K562 (cell line): Measurements from ENCODE around the gene RNF6. TPM values are rescaled to one million over a fixed set of nuclear protein-coding genes. Genes with fewer than 3 reads are reported as not detected.

Experiments
- BDP1 ChIP-seq: IDR thresholded peaks from 3 replicates; pipeline ENCODE4 v1.6.1; 2011; ENCODE audit not compliant: insufficient read length, insufficient read depth
- CBFA2T2 ChIP-seq: fragments of 450-650 bp; conservative IDR thresholded peaks from 2 replicates; pipeline ENCODE4 v1.6.1; 2017; ENCODE audit warnings: mild to moderate bottlenecking
- IRF2 ChIP-seq: sonication (generic); formaldehyde crosslinking; IDR thresholded peaks from 2 replicates; pipeline ENCODE4 v1.8.1; 2022; ENCODE audit warnings: mild to moderate bottlenecking, missing genetic modification reagents
- KLF13 ChIP-seq: fragments of 450-650 bp; IDR thresholded peaks from 2 replicates; pipeline ENCODE4 v1.6.1; 2016; ENCODE audit warnings: missing genetic modification characterization, low read depth, mild to moderate bottlenecking, missing compliant biosample characterization, moderate library complexity, borderline replicate concordance
- POLR2A ChIP-seq: fragments of 450-650 bp; conservative IDR thresholded peaks from 2 replicates; pipeline ENCODE4 v1.6.1; 2016
- RAD21 ChIP-seq, 2 experiments: fragments of 250-450 bp in 1 of 2; fragments of 450-650 bp in 1 of 2; sonication (Bioruptor Pico) in 1 of 2; formaldehyde crosslinking in 1 of 2; IDR thresholded peaks in 1 of 2; conservative IDR thresholded peaks in 1 of 2; 2 replicates each; pipeline versions ENCODE4 v1.4.0 to v1.8.0; 2020 to 2022; ENCODE audit warnings: mild to moderate bottlenecking in 2 of 2, moderate library complexity in 1 of 2
- RBBP5 ChIP-seq: fragments of 200-600 bp; sonication (generic); IDR thresholded peaks from 2 replicates; pipeline ENCODE4 v1.6.1; 2012; ENCODE audit warnings: borderline replicate concordance, mild to moderate bottlenecking, low read length, control low read depth, inconsistent platforms; ENCODE audit not compliant: insufficient read depth, poor library complexity, severe bottlenecking
- SIN3B ChIP-seq: fragments of 450-650 bp; IDR thresholded peaks from 2 replicates; pipeline ENCODE4 v1.6.1; 2017; ENCODE audit warnings: low read depth, mild to moderate bottlenecking, moderate library complexity
- SMAD4 ChIP-seq: fragments of 250-450 bp; sonication (Bioruptor Pico); conservative IDR thresholded peaks from 2 replicates; pipeline ENCODE4 v1.8.0; 2021; ENCODE audit warnings: inconsistent platforms, mild to moderate bottlenecking, moderate library complexity
- SMARCA4 ChIP-seq: fragments of 450-650 bp; IDR thresholded peaks from 2 replicates; pipeline ENCODE4 v1.6.1; 2016
- STAG1 ChIP-seq: sonication (generic); formaldehyde crosslinking; IDR thresholded peaks from 2 replicates; pipeline ENCODE4 v1.5.0; 2020; ENCODE audit warnings: missing genetic modification reagents, borderline replicate concordance
- TEAD1 ChIP-seq, 2 experiments: fragments of 450-650 bp in 1 of 2; sonication (generic) in 1 of 2; formaldehyde crosslinking; IDR thresholded peaks; 2 replicates each; pipeline versions ENCODE4 v1.4.0 to v1.8.0; 2020 to 2022; ENCODE audit warnings: mild to moderate bottlenecking in 2 of 2, missing genetic modification reagents in 1 of 2
- ZBTB17 ChIP-seq: fragments of 450-650 bp; formaldehyde crosslinking; IDR thresholded peaks from 2 replicates; pipeline ENCODE4 v1.4.0; 2020; ENCODE audit warnings: mild to moderate bottlenecking
- ZFX ChIP-seq: sonication (generic); formaldehyde crosslinking; IDR thresholded peaks from 2 replicates; pipeline ENCODE4 v1.8.0; 2022; ENCODE audit warnings: mild to moderate bottlenecking, missing genetic modification reagents, moderate library complexity
- ZKSCAN1 ChIP-seq: fragments of 150-350 bp; IDR thresholded peaks from 2 replicates; pipeline ENCODE4 v1.6.1; 2016; ENCODE audit warnings: low read depth, low read length
- ZNF431 ChIP-seq: sonication (generic); formaldehyde crosslinking; IDR thresholded peaks from 2 replicates; pipeline ENCODE4 v1.8.0; 2022; ENCODE audit warnings: mild to moderate bottlenecking, missing genetic modification reagents
- ZNF644 ChIP-seq: fragments of 200-800 bp; sonication (Bioruptor generic); IDR thresholded peaks from 2 replicates; pipeline ENCODE4 v1.6.1; 2016; ENCODE audit warnings: low read depth, missing genetic modification characterization, missing compliant biosample characterization
- polyA plus RNA-seq, 8 experiments: library from polyadenylated mRNA; depleted of rRNA in 4 of 8; stranded (reverse) in 5 of 8; unstranded in 3 of 8; fragments of >200 nt; fragmentation: Nextera tagmentation in 2 of 8; fragmentation: Illumina TruSeq in 1 of 8; extraction: Ambion mirVana in 2 of 8; extraction: Trizol in 1 of 8; gene quantifications; 2 replicates each; pipeline versions ENCODE4 v1.2.1 to v1.2.3, GENCODE V29; 2011 to 2014; ENCODE audit warnings: inconsistent platforms in 1 of 8, missing spikeins in 1 of 8
- total RNA-seq, 7 experiments: library from RNA; depleted of rRNA in 6 of 7; stranded (reverse); fragments of >200 nt in 6 of 7; fragmentation: Illumina TruSeq in 2 of 7; extraction: Trizol in 2 of 7; gene quantifications; 2 replicates each; pipeline versions ENCODE4 v1.2.1 to v1.2.3, GENCODE V29; 2011 to 2021; ENCODE audit warnings: low replicate concordance in 1 of 7
- TF ChIP-seq, protein P1 (sequence below): fragments of 200-800 bp; sonication (Bioruptor generic); IDR thresholded peaks from 2 replicates; pipeline ENCODE4 v1.6.1; 2016; ENCODE audit warnings: missing genetic modification characterization, missing compliant biosample characterization
- TF ChIP-seq, protein P2 (sequence below): sonication (generic); formaldehyde crosslinking; IDR thresholded peaks from 2 replicates; pipeline ENCODE4 v1.8.0; 2022; ENCODE audit warnings: mild to moderate bottlenecking, low read depth, missing genetic modification reagents
- TF ChIP-seq, protein P3 (sequence below), 2 experiments: fragments of 450-650 bp; conservative IDR thresholded peaks; 2 replicates each; pipeline ENCODE4 v1.6.1; 2017; ENCODE audit warnings: mild to moderate bottlenecking in 2 of 2, moderate library complexity in 2 of 2

The RNF6 gene
- total and polyA plus RNA-seq, 9 of the 15 experiments (the other 6 are each of a cell fraction or from before 2014, with no cell fraction given), result 12.0 to 31.4 (median 22.3) TPM

DNA sequence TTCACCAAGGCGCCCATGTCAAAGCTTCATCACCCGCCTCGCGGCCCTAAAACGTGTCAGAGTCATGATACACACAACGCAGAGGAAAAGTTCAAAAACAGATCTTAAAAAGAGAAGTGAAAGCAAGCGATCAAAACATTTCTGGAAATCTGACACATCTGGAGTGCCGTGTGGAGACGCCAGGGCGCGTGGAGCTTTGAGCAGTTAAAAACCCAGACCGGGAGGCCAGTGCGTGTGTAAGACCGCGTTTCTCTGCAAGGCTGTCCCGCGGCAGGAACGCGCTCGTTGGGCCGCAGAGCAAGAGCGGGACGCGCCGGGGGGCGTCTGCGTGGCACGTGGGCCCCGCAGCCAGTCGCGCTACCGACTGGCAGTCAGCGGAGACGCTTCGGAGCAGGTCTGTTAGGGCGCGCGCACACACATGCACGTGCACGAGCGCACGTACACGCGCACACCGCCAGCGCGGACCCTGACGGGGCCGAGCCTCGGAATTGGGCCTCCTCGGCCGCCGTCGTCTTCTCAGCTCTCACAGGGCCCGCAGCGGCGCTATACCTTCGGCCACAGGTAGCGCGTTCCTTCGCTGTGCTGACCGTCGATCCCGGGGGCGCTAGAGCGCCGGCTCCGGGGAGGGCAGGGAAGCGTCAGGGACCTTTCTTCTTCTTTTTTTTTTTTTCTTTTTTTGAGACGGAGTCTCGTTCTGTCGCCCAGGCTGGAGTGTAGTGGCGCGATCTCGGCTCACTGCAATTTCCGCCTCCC, 35.8 kb downstream of the RNF6 start (continued):
- TF ChIP-seq, protein P1, sequence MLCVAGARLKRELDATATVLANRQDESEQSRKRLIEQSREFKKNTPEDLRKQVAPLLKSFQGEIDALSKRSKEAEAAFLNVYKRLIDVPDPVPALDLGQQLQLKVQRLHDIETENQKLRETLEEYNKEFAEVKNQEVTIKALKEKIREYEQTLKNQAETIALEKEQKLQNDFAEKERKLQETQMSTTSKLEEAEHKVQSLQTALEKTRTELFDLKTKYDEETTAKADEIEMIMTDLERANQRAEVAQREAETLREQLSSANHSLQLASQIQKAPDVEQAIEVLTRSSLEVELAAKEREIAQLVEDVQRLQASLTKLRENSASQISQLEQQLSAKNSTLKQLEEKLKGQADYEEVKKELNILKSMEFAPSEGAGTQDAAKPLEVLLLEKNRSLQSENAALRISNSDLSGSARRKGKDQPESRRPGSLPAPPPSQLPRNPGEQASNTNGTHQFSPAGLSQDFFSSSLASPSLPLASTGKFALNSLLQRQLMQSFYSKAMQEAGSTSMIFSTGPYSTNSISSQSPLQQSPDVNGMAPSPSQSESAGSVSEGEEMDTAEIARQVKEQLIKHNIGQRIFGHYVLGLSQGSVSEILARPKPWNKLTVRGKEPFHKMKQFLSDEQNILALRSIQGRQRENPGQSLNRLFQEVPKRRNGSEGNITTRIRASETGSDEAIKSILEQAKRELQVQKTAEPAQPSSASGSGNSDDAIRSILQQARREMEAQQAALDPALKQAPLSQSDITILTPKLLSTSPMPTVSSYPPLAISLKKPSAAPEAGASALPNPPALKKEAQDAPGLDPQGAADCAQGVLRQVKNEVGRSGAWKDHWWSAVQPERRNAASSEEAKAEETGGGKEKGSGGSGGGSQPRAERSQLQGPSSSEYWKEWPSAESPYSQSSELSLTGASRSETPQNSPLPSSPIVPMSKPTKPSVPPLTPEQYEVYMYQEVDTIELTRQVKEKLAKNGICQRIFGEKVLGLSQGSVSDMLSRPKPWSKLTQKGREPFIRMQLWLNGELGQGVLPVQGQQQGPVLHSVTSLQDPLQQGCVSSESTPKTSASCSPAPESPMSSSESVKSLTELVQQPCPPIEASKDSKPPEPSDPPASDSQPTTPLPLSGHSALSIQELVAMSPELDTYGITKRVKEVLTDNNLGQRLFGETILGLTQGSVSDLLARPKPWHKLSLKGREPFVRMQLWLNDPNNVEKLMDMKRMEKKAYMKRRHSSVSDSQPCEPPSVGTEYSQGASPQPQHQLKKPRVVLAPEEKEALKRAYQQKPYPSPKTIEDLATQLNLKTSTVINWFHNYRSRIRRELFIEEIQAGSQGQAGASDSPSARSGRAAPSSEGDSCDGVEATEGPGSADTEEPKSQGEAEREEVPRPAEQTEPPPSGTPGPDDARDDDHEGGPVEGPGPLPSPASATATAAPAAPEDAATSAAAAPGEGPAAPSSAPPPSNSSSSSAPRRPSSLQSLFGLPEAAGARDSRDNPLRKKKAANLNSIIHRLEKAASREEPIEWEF (CRISPR knock-in tag), result peak; percentile 77; the same call in 1 of the 2 replicates
- TF ChIP-seq SIN3B, result peak; percentile 13; the same call in 1 of the 2 replicates
- TF ChIP-seq ZNF644 (tag), result 0 out of 2 replicates have a peak, but pooled peaks have one; percentile 49
- peak; percentile 62 for TF ChIP-seq POLR2A
- no peak for TF ChIP-seq IRF2 (CRISPR knock-in tag)
- TF ChIP-seq SMARCA4, result peak; percentile 63
- no peak for TF ChIP-seq ZKSCAN1
- peak; percentile 53; the same call in 1 of the 2 replicates for TF ChIP-seq STAG1 (CRISPR knock-in tag)
- TF ChIP-seq SMAD4 (CRISPR knock-in tag), result peak; percentile 80
- peak; percentile 80 for TF ChIP-seq ZFX (CRISPR knock-in tag)
- TF ChIP-seq RBBP5, result peak; percentile 48
- TF ChIP-seq CBFA2T2, result no peak
- TF ChIP-seq, protein P2, sequence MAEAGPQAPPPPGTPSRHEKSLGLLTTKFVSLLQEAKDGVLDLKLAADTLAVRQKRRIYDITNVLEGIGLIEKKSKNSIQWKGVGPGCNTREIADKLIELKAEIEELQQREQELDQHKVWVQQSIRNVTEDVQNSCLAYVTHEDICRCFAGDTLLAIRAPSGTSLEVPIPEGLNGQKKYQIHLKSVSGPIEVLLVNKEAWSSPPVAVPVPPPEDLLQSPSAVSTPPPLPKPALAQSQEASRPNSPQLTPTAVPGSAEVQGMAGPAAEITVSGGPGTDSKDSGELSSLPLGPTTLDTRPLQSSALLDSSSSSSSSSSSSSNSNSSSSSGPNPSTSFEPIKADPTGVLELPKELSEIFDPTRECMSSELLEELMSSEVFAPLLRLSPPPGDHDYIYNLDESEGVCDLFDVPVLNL (CRISPR knock-in tag), result peak; percentile 72; the same call in 1 of the 2 replicates
- TF ChIP-seq ZNF431 (CRISPR knock-in tag), result peak; percentile 74; the same call in 1 of the 2 replicates
- peak in 1 of 2 experiments; percentile 76; a peak in 1 of 4 replicates for TF ChIP-seq TEAD1 (CRISPR knock-in tag; IDR thresholded peaks at IDR 0.05)
- TF ChIP-seq RAD21 (CRISPR knock-in tag; conservative IDR thresholded peaks at IDR 0.05 in 1 of 2, IDR thresholded peaks at IDR 0.05 in 1 of 2), result peak in 1 of 2 experiments; percentile 41; a peak in 1 of 4 replicates
- TF ChIP-seq, protein P3, sequence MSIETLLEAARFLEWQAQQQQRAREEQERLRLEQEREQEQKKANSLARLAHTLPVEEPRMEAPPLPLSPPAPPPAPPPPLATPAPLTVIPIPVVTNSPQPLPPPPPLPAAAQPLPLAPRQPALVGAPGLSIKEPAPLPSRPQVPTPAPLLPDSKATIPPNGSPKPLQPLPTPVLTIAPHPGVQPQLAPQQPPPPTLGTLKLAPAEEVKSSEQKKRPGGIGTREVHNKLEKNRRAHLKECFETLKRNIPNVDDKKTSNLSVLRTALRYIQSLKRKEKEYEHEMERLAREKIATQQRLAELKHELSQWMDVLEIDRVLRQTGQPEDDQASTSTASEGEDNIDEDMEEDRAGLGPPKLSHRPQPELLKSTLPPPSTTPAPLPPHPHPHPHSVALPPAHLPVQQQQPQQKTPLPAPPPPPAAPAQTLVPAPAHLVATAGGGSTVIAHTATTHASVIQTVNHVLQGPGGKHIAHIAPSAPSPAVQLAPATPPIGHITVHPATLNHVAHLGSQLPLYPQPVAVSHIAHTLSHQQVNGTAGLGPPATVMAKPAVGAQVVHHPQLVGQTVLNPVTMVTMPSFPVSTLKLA (conservative IDR thresholded peaks at IDR 0.05), result peak; percentile 65 to 84; a peak in 3 of 4 replicates
- TF ChIP-seq KLF13 (tag), result 0 out of 2 replicates have a peak, but pooled peaks have one; percentile 42
- 0 out of 2 replicates have a peak, but pooled peaks have one; percentile 41 for TF ChIP-seq ZBTB17
- TF ChIP-seq BDP1, result no peak
